Heart right ventricle (tissue), 16 donors: ENCODE results near the gene PGAP6. TPM values are rescaled to one million over a fixed set of nuclear protein-coding genes. Genes with fewer than 3 reads are reported as not detected.

Experiments used
- ATAC-seq, 8 donors: fragments of 200-7000 bp; cut with Tn5 transposase; one replicate each; pipeline ENCODE4 v1.9.1; 2020; ENCODE audit warnings: mild to moderate bottlenecking in 8 of 8, moderate library complexity in 8 of 8, moderate number of reproducible peaks in 1 of 8
- DNase-seq, 2 donors: peaks; one replicate each; pipeline ENCODE4 v3.0.0-alpha.2; 2020
- H3K27ac ChIP-seq, 10 donors: fragments of 200-600 bp; sonication (generic) in 2 of 10; one replicate each; pipeline versions ENCODE4 v1.5.0 to v1.8.0; 2020 to 2022; ENCODE audit warnings: mild to moderate bottlenecking in 3 of 10
- H3K27me3 ChIP-seq, 7 donors: fragments of 200-600 bp; one replicate each; pipeline ENCODE4 v1.8.0; 2021 to 2022; ENCODE audit warnings: mild to moderate bottlenecking in 2 of 7
- H3K36me3 ChIP-seq, 9 donors: fragments of 200-600 bp; sonication (generic) in 1 of 9; one replicate each; pipeline versions ENCODE4 v1.5.0 to v1.8.0; 2020 to 2022; ENCODE audit warnings: mild to moderate bottlenecking in 2 of 9
- H3K4me1 ChIP-seq, 9 donors: fragments of 200-600 bp; sonication (generic) in 1 of 9; one replicate each; pipeline versions ENCODE4 v1.5.0 to v1.8.0; 2020 to 2022; ENCODE audit warnings: mild to moderate bottlenecking in 4 of 9
- H3K4me3 ChIP-seq, 10 donors: fragments of 200-600 bp; sonication (generic) in 2 of 10; one replicate each; pipeline versions ENCODE4 v1.5.0 to v1.8.0; 2020 to 2022; ENCODE audit warnings: mild to moderate bottlenecking in 7 of 10, moderate library complexity in 2 of 10
- H3K9me3 ChIP-seq, 11 donors: fragments of 200-600 bp in 10 of 11; sonication (generic) in 2 of 11; one replicate each; pipeline versions ENCODE4 v1.5.0 to v1.8.0; 2013 to 2022; ENCODE audit warnings: mild to moderate bottlenecking in 2 of 11, control low read depth in 1 of 11, moderate library complexity in 1 of 11
- WGBS, 2 donors: extraction: QIAGEN DNeasy Blood & Tissue Kit; methylation state at CpG; one replicate each; pipeline ENCODE4 v1.1.7; 2013; ENCODE audit warnings: inconsistent platforms in 1 of 2; 5-methylcytosine and 5-hydroxymethylcytosine counted together
- intact Hi-C, 10 donors: fragments of 100-400 bp; cut with DNase I; formaldehyde crosslinking; loops; one replicate each; pipeline versions ENCODE4 v1.11.1 to v1.14.2; 2022
- polyA plus RNA-seq, 2 donors: library from polyadenylated mRNA; stranded (reverse); fragments of 200-250 nt; gene quantifications; one replicate each; pipeline ENCODE4 v1.2.3, GENCODE V29; 2013
- total RNA-seq, 10 donors: library from RNA; stranded (reverse); fragmentation: NEBNext Ultra II Directional in 3 of 10; extraction: Animal tissue kit (Norgen Biotek cat#: 25700) in 3 of 10; gene quantifications; one replicate each; pipeline versions ENCODE4 v1.2.1 to v1.2.4, GENCODE V29; 2021 to 2023
- TF ChIP-seq, protein P1 (sequence below), 9 donors: fragments of 200-600 bp; sonication (generic) in 2 of 9; IDR thresholded peaks; one replicate each; pipeline versions ENCODE4 v1.5.0 to v1.8.0; 2021 to 2022; ENCODE audit warnings: antibody characterized with exemption in 9 of 9, mild to moderate bottlenecking in 5 of 9, moderate library complexity in 1 of 9
- donor health status: Arrhythmogenic right ventricular cardiomyopathy.
- donor health status: ischemic (EF 13 %, LVEDD 7.1; RV severe dilation, severe dysfunction).
- donor health status: healthy with polysubstance abuse.
- donor health status: DM: no; HTN: yes; CAD: no.
- donor health status: DM: no; HTN: no; CAD: no.
- donor health status: ischemic (EF 25% LVEDD 6.9; RV normal size, moderate dysfunction).
- donor health status: ischemic (EF 25% LVEDD 5.7; RV mildly dilated, moderate dysfunction).
- donor health status: healthy.
- donor health status: DM: yes; HTN: yes; CAD: no.
- donor health status: Ischemic cardiomyopathy.
- donor health status: ischemic (EF 35%, LVEDD 5.7; RV mildly dilated, moderate dysfunction).
- donor health status: nonischemic (EF 11% LVEDD 7.7; RV severe dilation, severe dysfunction).
- donor health status: DM: yes; HTN: yes; CAD: no.
- donor health status: PGD.
- donor health status: ischemic (EF 29% LVEDD 5.4; RV normal size, mild dysfunction).
- donor health status: nonischemic (EF 23%, LVEDD 6.1; RV moderate dilation, normal function).

Gene PGAP6
- total and polyA plus RNA-seq, 12 donors = 27.1 to 57.3 (median 33.1) TPM

DNA sequence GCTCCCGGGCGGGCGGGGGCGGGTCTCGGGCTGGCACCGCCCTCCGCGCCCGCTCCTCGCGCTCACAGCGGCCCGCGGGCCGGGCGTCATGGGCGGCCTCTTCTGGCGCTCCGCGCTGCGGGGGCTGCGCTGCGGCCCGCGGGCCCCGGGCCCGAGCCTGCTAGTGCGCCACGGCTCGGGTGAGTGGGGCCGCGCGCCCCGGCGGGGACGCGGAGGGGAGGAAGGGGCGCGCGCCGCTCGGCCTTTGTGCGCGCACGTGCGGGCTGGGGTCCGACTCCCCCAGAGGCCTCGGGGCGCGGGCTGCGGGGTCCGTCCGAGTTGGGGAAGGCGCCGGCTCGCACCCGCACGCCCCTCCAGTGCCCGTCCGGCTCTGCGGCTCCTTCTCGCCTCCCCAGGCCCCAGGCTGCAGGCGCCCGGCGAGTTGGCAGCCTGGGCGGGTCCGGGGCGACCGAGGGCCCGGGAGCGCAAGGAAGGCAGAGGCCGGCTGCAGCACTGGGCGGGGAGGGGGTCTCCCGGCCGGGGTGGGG lies 15.4 kb upstream of the PGAP6 start, which contains the start of gene NME4:
NME4 (plus strand) TSS at position 65 of the 527 bp plus-strand sequence; CDS start at position 89, 24 bp downstream.
- TF ChIP-seq, protein P1, sequence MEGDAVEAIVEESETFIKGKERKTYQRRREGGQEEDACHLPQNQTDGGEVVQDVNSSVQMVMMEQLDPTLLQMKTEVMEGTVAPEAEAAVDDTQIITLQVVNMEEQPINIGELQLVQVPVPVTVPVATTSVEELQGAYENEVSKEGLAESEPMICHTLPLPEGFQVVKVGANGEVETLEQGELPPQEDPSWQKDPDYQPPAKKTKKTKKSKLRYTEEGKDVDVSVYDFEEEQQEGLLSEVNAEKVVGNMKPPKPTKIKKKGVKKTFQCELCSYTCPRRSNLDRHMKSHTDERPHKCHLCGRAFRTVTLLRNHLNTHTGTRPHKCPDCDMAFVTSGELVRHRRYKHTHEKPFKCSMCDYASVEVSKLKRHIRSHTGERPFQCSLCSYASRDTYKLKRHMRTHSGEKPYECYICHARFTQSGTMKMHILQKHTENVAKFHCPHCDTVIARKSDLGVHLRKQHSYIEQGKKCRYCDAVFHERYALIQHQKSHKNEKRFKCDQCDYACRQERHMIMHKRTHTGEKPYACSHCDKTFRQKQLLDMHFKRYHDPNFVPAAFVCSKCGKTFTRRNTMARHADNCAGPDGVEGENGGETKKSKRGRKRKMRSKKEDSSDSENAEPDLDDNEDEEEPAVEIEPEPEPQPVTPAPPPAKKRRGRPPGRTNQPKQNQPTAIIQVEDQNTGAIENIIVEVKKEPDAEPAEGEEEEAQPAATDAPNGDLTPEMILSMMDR (IDR thresholded peaks at IDR 0.05) = no peak
- H3K9me3 ChIP-seq = no peaks in the 10 kb centered on the region
- WGBS, 2 donors = 0 to 1% methylated on average over 43 to 73 of the region's 75 CpGs
- H3K27ac ChIP-seq = peak within 1 kb of the TSS; percentile 76 to 91 (median 84)
- ATAC-seq (peak in 2 of 8 donors; percentile 2 to 18), DNase-seq (no peak)
- peaks cover 0 to 14% (median 0%) of the 10 kb centered on the region in 9 donors for H3K36me3 ChIP-seq
- H3K27me3 ChIP-seq = no peaks in the 10 kb centered on the region
- intact Hi-C loops = loop anchor here in 1 of 10 donors (10.0 kb wide), 1 partner anchor 88 kb away; no protein-coding TSS in a partner anchor
- H3K4me1 ChIP-seq = peaks cover 2 to 37% (median 24%) of the 10 kb centered on the region in 9 donors
- peak within 1 kb of the TSS; percentile 35 to 72 (median 64) for H3K4me3 ChIP-seq

DNA sequence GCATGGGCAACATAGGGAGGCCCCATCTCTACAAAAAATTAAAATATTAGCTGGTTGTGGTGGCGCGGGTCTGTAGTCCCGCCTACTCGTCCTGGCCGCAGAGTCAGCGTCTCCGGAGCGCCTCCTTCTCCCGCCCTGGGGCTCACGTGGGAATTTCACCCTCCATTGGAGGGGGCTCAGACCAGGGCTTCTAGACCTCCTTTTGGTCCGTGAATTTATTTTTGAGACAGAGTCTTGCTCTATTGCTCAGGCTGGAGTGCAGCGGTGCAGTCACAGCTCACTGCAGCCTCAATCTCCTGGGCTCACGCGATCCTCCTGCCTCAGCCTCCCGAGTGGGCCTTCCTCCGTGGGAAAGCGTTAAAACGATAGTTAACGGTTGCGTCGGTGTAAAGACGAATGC lies 14.8 kb upstream of the PGAP6 start:
- intact Hi-C loops = loop anchor here in 2 of 10 donors (1.0 to 10.0 kb wide), 2 partner anchors 34 to 88 kb away; no protein-coding TSS in a partner anchor
- Histone ChIP-seq H3K27me3 (no peaks in the 10 kb centered on the region), H3K36me3 (peaks cover 0 to 14% (median 0%) of the 10 kb centered on the region in 9 donors), H3K27ac (peak overlapping the region; percentile 51 to 91 (median 82)), H3K9me3 (peaks cover 0 to 5% (median 0%) of the 10 kb centered on the region in 11 donors), H3K4me1 (peaks cover 2 to 36% (median 22%) of the 10 kb centered on the region in 9 donors), H3K4me3 (peak overlapping the region in 9 of 10 donors; percentile 54 to 72 (median 65))
- TF ChIP-seq, protein P1 (IDR thresholded peaks at IDR 0.05) = no peak
- DNase-seq (no peak), ATAC-seq (peak in 4 of 8 donors; percentile 19 to 37 (median 32))
- 4% methylated on average over 22 of the region's 22 CpGs for WGBS, 2 donors

DNA sequence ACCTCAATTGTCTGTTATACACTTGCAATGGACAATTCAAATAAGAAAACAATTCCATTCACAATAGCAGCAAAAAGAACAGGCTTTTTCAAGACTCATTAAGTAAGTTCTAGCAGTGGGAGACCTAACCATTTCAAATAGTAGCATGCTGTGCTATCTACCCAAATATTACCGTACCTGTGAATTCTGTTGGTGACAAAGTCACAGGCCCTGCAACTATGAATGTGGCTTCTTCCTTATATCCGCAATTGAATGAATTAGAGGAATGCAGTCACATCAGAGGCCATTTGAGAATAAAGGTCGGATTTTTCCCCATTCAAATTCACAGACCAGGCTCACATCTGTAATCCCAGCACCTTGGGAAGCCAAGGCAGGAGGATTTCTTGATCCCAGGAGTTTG lies 14.4 kb upstream of the PGAP6 start:
- ATAC-seq (no peak), DNase-seq (no peak)
- Histone ChIP-seq H3K4me3 (peak overlapping the region in 8 of 10 donors; percentile 54 to 72 (median 64)), H3K4me1 (peaks cover 2 to 34% (median 22%) of the 10 kb centered on the region in 9 donors), H3K27ac (peak overlapping the region in 8 of 10 donors; percentile 51 to 91 (median 78)), H3K27me3 (no peaks in the 10 kb centered on the region), H3K36me3 (peaks cover 0 to 14% (median 0%) of the 10 kb centered on the region in 9 donors), H3K9me3 (peaks cover 0 to 5% (median 0%) of the 10 kb centered on the region in 11 donors)
- WGBS, 2 donors = 34 to 35% methylated on average over 3 of the region's 3 CpGs
- TF ChIP-seq, protein P1 (IDR thresholded peaks at IDR 0.05) = no peak
- intact Hi-C loops = loop anchor here in 2 of 10 donors (1.0 to 10.0 kb wide), 2 partner anchors 34 to 89 kb away; no protein-coding TSS in a partner anchor

DNA sequence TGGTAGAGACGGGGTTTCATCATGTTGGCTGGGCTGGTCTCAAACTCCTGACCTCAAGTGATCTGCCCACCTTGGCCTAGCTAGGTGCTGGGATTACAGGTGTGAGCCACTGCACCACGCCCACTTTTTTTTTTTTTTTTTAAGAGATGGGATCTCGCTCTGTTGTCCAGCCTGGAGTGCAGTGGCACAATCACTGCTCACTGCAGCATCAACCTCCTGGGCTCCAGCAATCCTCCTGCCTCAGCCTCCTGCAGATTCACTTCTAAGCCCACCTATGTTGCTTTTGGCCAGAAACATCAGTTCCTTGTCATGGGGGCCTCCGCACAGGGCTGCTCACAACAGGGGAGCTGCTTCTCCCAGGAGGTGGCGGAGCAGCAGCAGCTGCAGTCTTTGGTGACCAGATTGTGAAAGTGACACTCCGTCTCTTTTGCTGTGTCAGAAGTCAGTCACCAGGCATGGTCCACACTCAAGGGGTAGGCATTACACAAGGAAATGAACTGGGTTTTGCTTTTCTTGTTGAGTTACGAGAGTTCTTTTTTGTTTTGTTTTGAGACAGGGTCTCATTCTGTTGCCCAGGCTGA lies 10.8 kb upstream of the PGAP6 start:
- peaks cover 0 to 5% (median 0%) of the 10 kb centered on the region in 11 donors for H3K9me3 ChIP-seq
- DNase-seq (no peak), ATAC-seq (no peak)
- no peak overlapping the region for H3K27ac ChIP-seq
- H3K36me3 ChIP-seq = no peaks in the 10 kb centered on the region
- no peak overlapping the region for H3K4me3 ChIP-seq
- peaks cover 0 to 26% (median 18%) of the 10 kb centered on the region in 9 donors for H3K4me1 ChIP-seq
- 89 to 94% methylated on average over 7 of the region's 7 CpGs for WGBS, 2 donors
- H3K27me3 ChIP-seq = no peaks in the 10 kb centered on the region
- TF ChIP-seq, protein P1 (IDR thresholded peaks at IDR 0.05) = peak in 1 of 9 donors; percentile 33
- intact Hi-C loops = loop anchor here in 1 of 10 donors (10.0 kb wide), 1 partner anchor 92 kb away; no protein-coding TSS in a partner anchor
